Activated CD8-positive, alpha-beta memory T cell treated with anti-CD3 and anti-CD28 coated beads, Interleukin-2, amount 50 U/mL, for 4 hours (primary cell): ENCODE results near the gene THAP5.
A peak's percentile ranks its signal among the peaks of the same experiment; 100 is the strongest.

ENCODE experiments used
- DNase-seq: peaks from one replicate; pipeline ENCODE4 v3.0.0-alpha.2; 2020

Gene THAP5

DNA sequence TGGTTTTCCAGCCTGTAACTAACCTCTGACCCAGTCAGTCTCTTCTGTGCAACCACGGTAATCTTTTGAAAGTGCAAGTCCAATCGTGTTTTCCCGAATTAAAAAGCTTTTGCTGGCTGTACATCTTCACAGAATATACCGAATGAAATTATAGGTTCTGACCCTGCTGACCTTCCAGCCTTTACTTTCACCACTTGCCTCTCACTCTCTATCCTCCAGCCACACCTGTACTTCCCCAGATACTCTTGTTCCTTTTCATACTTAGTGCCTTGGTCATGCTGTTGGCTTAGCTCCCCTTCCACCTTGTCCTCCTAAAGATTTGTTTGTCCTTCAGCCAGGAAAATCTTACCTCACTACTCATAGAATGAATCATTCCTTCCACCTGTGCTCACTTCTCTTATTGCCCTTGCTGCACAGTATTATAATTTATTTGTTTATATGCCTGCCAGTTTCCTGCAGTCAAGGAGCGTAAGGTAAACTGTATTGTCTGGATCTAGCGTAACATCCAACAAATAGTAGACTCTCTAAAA lies 41.3 kb downstream of the THAP5 start:
- no peak for DNase-seq

DNA sequence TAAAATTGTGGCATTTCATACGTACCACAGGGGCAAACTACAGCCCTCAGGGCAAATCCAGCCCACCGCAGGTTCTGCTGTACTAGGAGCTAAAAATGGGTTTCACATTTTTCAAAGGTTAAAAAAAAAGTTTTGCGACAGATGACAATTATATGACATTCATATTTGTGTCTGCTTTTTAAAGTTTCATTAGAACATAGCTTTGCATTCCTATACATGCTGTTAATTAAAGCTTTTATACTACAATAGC lies 42.8 kb downstream of the THAP5 start:
- no peak for DNase-seq

DNA sequence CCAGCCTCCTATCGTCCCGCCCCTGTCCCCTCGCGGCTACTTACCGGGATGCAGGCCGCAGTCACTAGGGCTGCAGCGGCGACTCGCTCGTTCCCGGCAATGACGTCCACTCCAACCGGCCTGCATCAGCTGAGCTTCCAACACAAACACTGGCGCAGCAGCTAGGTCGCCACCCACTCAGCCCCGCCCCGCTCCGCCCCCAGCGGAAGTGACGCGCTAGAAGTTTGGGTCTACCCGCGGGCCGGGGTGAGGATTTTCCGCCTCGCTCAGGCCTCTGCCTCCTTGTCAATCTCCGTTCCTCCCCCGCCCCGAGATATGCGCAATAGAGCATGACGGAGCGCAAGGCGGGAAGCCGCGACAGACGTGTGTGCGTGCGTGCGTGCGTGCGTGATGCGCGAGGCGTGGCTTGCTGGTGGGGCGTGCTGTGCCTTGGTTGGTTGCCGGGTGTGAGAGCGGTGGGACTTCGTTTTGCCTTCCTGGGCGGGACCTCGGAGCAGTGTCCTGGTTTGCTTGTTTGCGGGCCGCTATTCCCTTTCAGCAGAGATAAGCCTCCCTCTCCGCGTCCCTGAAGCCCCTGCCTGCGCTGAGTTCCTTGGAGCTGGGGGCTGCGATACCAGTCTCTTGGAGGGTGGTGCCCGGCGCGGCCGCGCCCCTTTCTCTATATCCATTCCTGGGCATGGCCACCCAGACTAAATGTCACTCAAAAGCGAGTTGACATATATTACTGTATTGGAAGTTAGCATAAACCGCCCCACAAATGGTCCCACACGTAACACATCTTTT lies 43.3 kb downstream of the THAP5 start, which contains the start of gene PNPLA8:
Gene PNPLA8, minus strand, starts transcription at position 151 of the 783 bp plus-strand sequence. CDS start 10,644 bp downstream, outside the sequence.
- peak; percentile 100 for DNase-seq

DNA sequence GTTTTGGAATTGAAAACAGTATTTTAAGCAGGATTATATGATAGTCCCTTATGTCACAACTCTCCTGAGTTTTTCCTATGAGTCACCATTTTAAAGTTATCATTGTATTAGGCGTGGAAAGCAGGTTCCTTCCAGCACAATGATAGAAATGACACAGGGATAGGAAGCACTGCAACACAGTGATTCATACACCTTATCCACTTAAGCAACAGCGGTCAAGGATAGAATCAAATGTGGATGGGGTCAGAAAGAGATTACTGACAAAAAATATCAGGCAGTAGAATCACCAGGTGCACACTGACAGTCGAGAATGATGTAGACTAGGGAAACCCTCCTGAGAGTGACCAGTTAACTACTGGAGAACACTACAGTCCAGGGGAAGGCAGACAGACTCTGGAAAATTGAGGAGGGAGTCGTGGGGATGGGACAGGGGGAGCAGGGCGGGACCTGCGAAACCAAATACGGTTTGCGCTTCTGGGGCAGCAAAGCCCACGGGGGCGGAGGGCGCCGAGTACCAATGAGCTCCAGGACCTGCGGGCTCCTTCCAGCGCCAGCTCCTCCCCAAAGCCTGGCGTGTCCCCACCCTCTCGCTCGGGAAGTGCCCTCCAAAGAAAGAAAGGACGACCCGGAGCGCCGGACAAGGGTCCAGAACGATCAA lies 44.0 kb downstream of the THAP5 start:
- DNase-seq = no peak

DNA sequence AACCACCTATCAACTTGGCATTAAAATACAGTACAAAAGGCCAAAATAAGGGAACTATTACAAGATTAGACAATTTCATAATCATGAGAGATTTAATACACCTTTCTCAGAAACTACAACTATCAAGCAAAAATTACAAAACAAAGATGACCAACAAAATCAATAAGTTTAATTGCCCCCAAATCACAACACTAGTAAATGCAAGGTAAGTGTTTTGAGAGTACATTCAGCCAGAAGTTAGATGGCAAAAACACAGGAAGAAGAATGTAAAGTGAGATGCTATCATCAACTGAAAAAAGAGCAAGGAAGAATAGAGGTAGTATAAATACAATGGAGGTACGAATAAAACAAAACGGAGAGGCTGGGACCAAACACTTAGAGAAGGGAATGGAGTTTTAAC lies 46.7 kb downstream of the THAP5 start:
- no peak for DNase-seq

DNA sequence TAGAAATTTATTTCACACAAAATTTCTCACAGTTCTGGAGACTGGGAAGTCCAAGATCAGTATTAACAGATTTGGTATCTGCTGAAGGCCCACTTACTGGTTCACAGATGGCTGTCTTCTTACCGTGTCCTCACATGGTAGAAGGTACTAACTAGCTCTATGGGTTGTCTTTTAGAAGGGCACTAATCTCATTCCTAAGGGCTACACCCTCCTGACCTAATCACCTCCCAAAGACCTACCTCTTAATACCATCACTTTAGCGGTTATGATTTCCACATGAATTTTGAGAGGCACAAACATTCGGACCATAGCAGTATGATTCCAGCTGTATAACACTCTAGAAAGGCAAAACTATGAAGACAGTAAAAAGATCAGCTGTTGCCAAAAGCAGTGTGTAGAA lies 51.6 kb downstream of the THAP5 start:
- no peak for DNase-seq

DNA sequence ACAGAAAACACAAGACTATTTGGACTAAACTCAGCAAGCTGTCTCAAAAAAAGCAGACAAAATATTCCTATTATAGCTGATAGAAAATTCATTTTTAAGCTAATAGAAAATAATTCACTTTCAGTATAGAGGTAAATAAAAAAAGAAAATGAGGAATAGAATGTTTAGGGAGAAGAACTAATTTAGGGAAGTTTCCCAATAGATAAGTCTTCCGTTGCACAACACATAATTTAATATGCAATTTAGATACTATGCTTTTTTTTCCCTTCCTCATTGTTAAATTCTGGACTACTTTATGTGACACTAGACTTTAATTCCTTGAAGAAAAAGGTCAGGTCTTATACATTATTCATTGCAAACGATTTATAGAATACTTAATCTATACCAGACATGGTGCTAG lies 53.9 kb downstream of the THAP5 start:
- DNase-seq = no peak

DNA sequence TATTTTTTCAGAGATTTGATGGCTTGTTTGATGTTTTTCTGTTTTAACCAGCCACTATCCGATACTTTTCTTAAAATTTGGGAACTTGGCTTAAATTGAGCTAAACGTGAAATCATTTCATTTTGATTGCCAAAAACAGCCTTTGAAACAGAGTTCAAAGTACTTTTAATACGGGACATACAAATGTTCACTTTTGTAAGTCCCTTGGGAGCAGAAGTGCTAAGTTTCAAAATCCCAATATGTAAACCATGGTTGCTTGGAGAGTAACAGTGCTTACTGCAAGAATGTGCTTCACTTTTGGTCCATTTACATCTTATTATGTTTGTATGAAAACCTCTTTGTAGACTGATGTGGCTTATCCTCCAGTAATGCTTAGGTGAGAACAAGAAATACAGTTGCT lies 54.5 kb downstream of the THAP5 start:
- DNase-seq = no peak
